GM12878 (cell line): Measurements from ENCODE around the gene PGC. TPM values are rescaled to one million over a fixed set of nuclear protein-coding genes. Genes with fewer than 3 reads are reported as not detected.

Experiments used
- ASH2L ChIP-seq: fragments of 300-600, 200-600 bp; sonication (generic); IDR thresholded peaks from 2 replicates; pipeline ENCODE4 v1.6.1; 2017; ENCODE audit warnings: low read depth, mild to moderate bottlenecking, borderline replicate concordance
- ATF2 ChIP-seq: IDR thresholded peaks from 2 replicates; pipeline ENCODE4 v1.6.1; 2012; ENCODE audit warnings: low read length, inconsistent platforms
- ATF7 ChIP-seq: fragments of 450-650 bp; IDR thresholded peaks from 2 replicates; pipeline ENCODE4 v1.6.1; 2016; ENCODE audit warnings: low read depth, mild to moderate bottlenecking
- BCL3 ChIP-seq: IDR thresholded peaks from 2 replicates; pipeline ENCODE4 v1.6.1; 2011; ENCODE audit warnings: borderline replicate concordance, low read depth, mild to moderate bottlenecking, moderate library complexity, low read length; ENCODE audit not compliant: insufficient read depth, poor library complexity, severe bottlenecking
- BRCA1 ChIP-seq: IDR thresholded peaks from 2 replicates; pipeline ENCODE4 v1.6.1; 2011; ENCODE audit warnings: low read depth, low read length, improper control_type of control experiment
- E4F1 ChIP-seq: fragments of 450-650 bp; IDR thresholded peaks from 2 replicates; pipeline ENCODE4 v1.6.1; 2018; ENCODE audit warnings: borderline replicate concordance, mild to moderate bottlenecking; ENCODE audit not compliant: partially characterized antibody
- EGR1 ChIP-seq, 2 experiments: IDR thresholded peaks; 1 replicate in 1 of 2; 2 replicates in 1 of 2; pipeline ENCODE4 v1.6.1; 2011 to 2012; ENCODE audit warnings: low read depth in 2 of 2, low read length in 2 of 2, borderline replicate concordance in 1 of 2, mild to moderate bottlenecking in 1 of 2, moderate library complexity in 1 of 2
- ESRRA ChIP-seq: IDR thresholded peaks from 2 replicates; pipeline ENCODE4 v1.6.1; 2012; ENCODE audit warnings: mild to moderate bottlenecking, low read length, improper control_type of control experiment
- GABPA ChIP-seq: IDR thresholded peaks from 2 replicates; pipeline ENCODE4 v1.6.1; 2014; ENCODE audit warnings: antibody characterized with exemption, low read depth, mild to moderate bottlenecking, inconsistent platforms
- GATAD2B ChIP-seq: fragments of 450-650 bp; conservative IDR thresholded peaks from 2 replicates; pipeline ENCODE4 v1.6.1; 2017; ENCODE audit warnings: low read depth, mild to moderate bottlenecking, moderate library complexity
- KAT2A ChIP-seq: conservative IDR thresholded peaks from 2 replicates; pipeline ENCODE4 v1.6.1; 2011; ENCODE audit warnings: low read depth, low read length; ENCODE audit not compliant: control insufficient read depth
- KDM1A ChIP-seq: fragments of 200-600 bp; sonication (generic); IDR thresholded peaks from 2 replicates; pipeline ENCODE4 v1.6.1; 2016; ENCODE audit warnings: borderline replicate concordance
- KLF5 ChIP-seq: fragments of 450-650 bp; IDR thresholded peaks from 2 replicates; pipeline ENCODE4 v1.6.1; 2014; ENCODE audit warnings: mild to moderate bottlenecking; ENCODE audit not compliant: partially characterized antibody
- MAX ChIP-seq: IDR thresholded peaks from 2 replicates; pipeline ENCODE4 v1.6.1; 2012; ENCODE audit warnings: low read depth, low read length, improper control_type of control experiment
- NR2F1 ChIP-seq: fragments of 450-650 bp; conservative IDR thresholded peaks from 2 replicates; pipeline ENCODE4 v1.6.1; 2017; ENCODE audit warnings: mild to moderate bottlenecking
- POLR2AphosphoS2 ChIP-seq: IDR thresholded peaks from 2 replicates; pipeline ENCODE4 v1.6.1; 2011; ENCODE audit warnings: low read depth, mild to moderate bottlenecking, low read length, improper control_type of control experiment, moderate library complexity
- POLR2AphosphoS5 ChIP-seq: IDR thresholded peaks from 2 replicates; pipeline ENCODE4 v1.6.1; 2011; ENCODE audit warnings: mild to moderate bottlenecking, low read length, inconsistent platforms
- RAD21 ChIP-seq: IDR thresholded peaks from 2 replicates; pipeline ENCODE4 v1.6.1; 2011; ENCODE audit warnings: mild to moderate bottlenecking, low read depth, low read length, moderate library complexity; ENCODE audit not compliant: insufficient read depth
- RB1 ChIP-seq: fragments of 450-650 bp; formaldehyde crosslinking; IDR thresholded peaks from 2 replicates; pipeline ENCODE4 v1.6.1; 2017; ENCODE audit warnings: mild to moderate bottlenecking, borderline replicate concordance
- SPI1 ChIP-seq: IDR thresholded peaks from 2 replicates; pipeline ENCODE4 v1.6.1; 2011; ENCODE audit warnings: low read depth, mild to moderate bottlenecking, low read length, moderate library complexity, borderline replicate concordance; ENCODE audit not compliant: insufficient read depth
- SREBF2 ChIP-seq: IDR thresholded peaks from 2 replicates; pipeline ENCODE4 v1.6.1; 2012; ENCODE audit warnings: mild to moderate bottlenecking, low read length
- STAT3 ChIP-seq: IDR thresholded peaks from 2 replicates; pipeline ENCODE4 v1.6.1; 2011; ENCODE audit warnings: low read depth, low read length, improper control_type of control experiment
- YBX1 ChIP-seq: fragments of 450-650 bp; IDR thresholded peaks from 2 replicates; pipeline ENCODE4 v1.6.1; 2016; ENCODE audit warnings: antibody characterized with exemption
- ZNF24 ChIP-seq: fragments of 450-650 bp; IDR thresholded peaks from 2 replicates; pipeline ENCODE4 v1.6.1; 2017; ENCODE audit warnings: antibody characterized with exemption, mild to moderate bottlenecking
- ZNF384 ChIP-seq: IDR thresholded peaks from 2 replicates; pipeline ENCODE4 v1.6.1; 2012; ENCODE audit warnings: low read depth, mild to moderate bottlenecking, low read length, improper control_type of control experiment, borderline replicate concordance
- polyA plus RNA-seq, 11 experiments: library from polyadenylated mRNA; depleted of rRNA in 4 of 11; unstranded in 6 of 11; stranded (reverse) in 5 of 11; fragments of >200 nt; fragmentation: Nextera tagmentation in 4 of 11; fragmentation: Illumina TruSeq in 1 of 11; extraction: Ambion mirVana in 4 of 11; extraction: Trizol in 1 of 11; gene quantifications; 1 replicate in 1 of 11; 2 replicates in 10 of 11; pipeline versions ENCODE4 v1.2.1 to v1.2.3, GENCODE V29; 2011 to 2016; ENCODE audit warnings: inconsistent platforms in 2 of 11, missing spikeins in 2 of 11, low read depth in 1 of 11
- total RNA-seq, 4 experiments: library from RNA; depleted of rRNA in 3 of 4; stranded (reverse); fragments of >200 nt in 3 of 4; fragmentation: Illumina TruSeq in 1 of 4; extraction: Trizol in 1 of 4; gene quantifications; 2 replicates each; pipeline versions ENCODE4 v1.2.1 to v1.2.3, GENCODE V29; 2013 to 2021

Gene PGC
- total and polyA plus RNA-seq, 10 of the 15 experiments (the other 5 are each of a cell fraction or from before 2014, with no cell fraction given) = 0.26 TPM; not detected in 9

- no peak for TF ChIP-seq SREBF2
- TF ChIP-seq RB1 = no peak
- no peak for TF ChIP-seq E4F1
- no peak for TF ChIP-seq ESRRA
- no peak for TF ChIP-seq KLF5
- no peak for TF ChIP-seq ASH2L
- no peak for TF ChIP-seq ATF7
- no peak for TF ChIP-seq YBX1
- no peak for TF ChIP-seq KDM1A
- no peak for TF ChIP-seq BRCA1
- peak; percentile 9; the same call in 1 of the 2 replicates for TF ChIP-seq POLR2AphosphoS5
- no peak for TF ChIP-seq EGR1 (IDR thresholded peaks at IDR 0.05; ENCODE audit: borderline replicate concordance in 1 of 2, low read depth in 2 of 2, low read length in 2 of 2)
- no peak for TF ChIP-seq BCL3
- TF ChIP-seq ATF2 = no peak
- no peak for TF ChIP-seq NR2F1
- no peak for TF ChIP-seq ZNF384
- no peak for TF ChIP-seq SPI1
- no peak for TF ChIP-seq STAT3
- TF ChIP-seq MAX = peak; percentile 25; the same call in 1 of the 2 replicates
- no peak for TF ChIP-seq GATAD2B
- no peak for TF ChIP-seq GABPA
- no peak for TF ChIP-seq KAT2A
- TF ChIP-seq ZNF24 = no peak
- no peak for TF ChIP-seq RAD21
- TF ChIP-seq POLR2AphosphoS2 = peak; percentile 15; the same call in 1 of the 2 replicates
These were observed 24.1 kb downstream of the PGC start (continued) for GRCh38 chr6:41722969-41723529.
